M059J (cell line): ENCODE data around the gene SCAF1. TPM values are rescaled to one million over a fixed set of nuclear protein-coding genes. Genes with fewer than 3 reads are reported as not detected.

Experiments used
- DNase-seq: peaks from one replicate; pipeline ENCODE4 v3.0.0-alpha.2; 2012; ENCODE audit warnings: low read depth
- total RNA-seq: library from RNA; depleted of rRNA; stranded (reverse); fragments of >200 nt; shearing (Covaris generic); gene quantifications from 2 replicates; pipeline ENCODE4 v1.2.3, GENCODE V29; 2014; rRNA removed

The SCAF1 gene
- 9.9 and 26.5 TPM in 2 replicates for total RNA-seq

- DNase-seq, result peak; percentile 99
These were observed at the start of gene SCAF1 for GRCh38 chr19:49641688-49642491. Gene SCAF1 (plus strand): TSS chr19:49642209. CDS start chr19:49645027, 2,818 bp downstream.

GRCh38 chr19:49592486-49593232, 49.4 kb upstream of the SCAF1 start:
- DNase-seq, result no peak

- DNase-seq, result no peak
These were observed 48.5 kb upstream of the SCAF1 start for GRCh38 chr19:49593233-49594113.

- DNase-seq, result no peak
These were observed 47.6 kb upstream of the SCAF1 start for GRCh38 chr19:49594157-49594992.

GRCh38 chr19:49594993-49595818, 46.8 kb upstream of the SCAF1 start:
- no peak for DNase-seq

- DNase-seq, result no peak
These were observed 46.1 kb upstream of the SCAF1 start for GRCh38 chr19:49595819-49596404.

- no peak for DNase-seq
These were observed 45.6 kb upstream of the SCAF1 start for GRCh38 chr19:49596407-49596806.

- no peak for DNase-seq
These were observed 44.9 kb upstream of the SCAF1 start for GRCh38 chr19:49596954-49597702.

DNA sequence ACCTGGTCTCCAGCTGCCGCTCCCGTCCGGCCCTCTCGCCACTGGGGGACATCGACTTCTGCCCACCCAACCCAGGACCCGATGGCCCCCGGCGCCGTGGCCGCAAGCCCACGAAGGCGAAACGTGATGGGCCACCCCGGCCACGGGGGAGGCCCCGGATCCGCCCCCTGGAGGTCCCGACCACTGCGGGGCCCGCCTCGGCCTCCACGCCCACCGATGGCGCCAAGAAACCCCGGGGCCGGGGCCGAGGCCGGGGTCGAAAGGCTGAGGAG, 44.4 kb upstream of the SCAF1 start:
- DNase-seq, result no peak

DNA sequence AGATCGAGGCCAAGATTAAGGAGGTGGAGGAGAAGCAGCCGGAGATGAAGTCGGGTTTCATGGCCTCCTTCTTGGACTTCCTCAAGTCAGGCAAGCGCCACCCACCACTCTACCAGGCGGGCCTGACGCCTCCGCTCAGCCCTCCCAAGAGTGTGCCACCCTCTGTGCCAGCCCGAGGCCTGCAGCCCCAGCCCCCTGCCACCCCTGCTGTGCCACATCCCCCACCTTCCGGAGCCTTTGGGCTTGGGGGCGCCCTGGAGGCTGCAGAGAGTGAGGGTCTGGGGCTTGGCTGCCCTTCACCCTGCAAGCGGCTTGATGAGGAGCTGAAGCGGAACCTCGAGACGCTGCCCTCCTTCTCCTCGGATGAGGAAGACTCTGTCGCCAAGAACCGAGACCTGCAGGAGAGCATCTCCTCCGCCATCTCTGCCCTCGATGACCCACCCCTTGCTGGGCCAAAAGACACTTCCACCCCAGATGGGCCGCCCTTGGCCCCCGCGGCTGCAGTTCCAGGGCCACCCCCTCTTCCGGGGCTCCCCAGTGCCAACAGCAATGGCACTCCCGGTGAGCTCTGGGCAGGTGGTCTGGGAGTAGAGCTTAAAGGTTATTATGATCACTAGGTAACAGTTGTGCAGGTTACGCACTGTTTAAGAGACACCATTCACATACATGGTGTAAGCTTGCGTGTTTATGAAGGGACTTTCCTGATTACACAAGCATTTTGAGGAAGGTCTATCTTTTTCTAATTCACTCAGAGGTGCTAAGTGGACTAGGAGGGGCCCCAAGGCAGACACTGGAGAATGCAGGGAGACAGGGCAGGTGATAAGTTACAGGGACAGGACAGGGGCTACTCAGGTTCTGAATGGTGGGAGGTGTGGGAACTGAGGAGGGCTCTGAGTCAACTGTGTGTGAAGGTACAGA, 42.4 kb upstream of the SCAF1 start:
- no peak for DNase-seq

DNA sequence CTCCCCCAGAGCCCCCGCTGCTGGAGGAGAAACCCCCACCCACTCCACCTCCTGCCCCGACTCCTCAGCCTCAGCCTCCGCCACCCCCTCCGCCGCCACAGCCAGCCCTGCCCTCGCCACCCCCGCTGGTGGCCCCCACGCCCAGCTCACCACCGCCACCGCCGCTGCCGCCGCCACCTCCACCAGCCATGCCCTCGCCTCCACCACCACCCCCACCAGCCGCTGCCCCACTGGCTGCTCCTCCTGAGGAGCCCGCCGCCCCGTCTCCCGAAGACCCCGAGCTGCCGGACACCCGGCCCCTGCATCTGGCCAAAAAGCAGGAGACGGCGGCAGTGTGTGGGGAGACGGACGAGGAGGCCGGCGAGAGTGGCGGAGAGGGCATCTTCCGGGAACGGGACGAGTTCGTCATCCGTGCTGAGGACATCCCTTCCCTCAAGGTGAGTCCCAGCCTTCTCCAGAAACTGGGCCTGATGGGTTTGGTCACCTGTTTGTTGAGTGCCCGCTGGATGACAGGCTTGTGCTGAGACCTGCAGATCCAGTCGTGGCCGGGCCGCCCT, 40.4 kb upstream of the SCAF1 start:
- no peak for DNase-seq

DNA sequence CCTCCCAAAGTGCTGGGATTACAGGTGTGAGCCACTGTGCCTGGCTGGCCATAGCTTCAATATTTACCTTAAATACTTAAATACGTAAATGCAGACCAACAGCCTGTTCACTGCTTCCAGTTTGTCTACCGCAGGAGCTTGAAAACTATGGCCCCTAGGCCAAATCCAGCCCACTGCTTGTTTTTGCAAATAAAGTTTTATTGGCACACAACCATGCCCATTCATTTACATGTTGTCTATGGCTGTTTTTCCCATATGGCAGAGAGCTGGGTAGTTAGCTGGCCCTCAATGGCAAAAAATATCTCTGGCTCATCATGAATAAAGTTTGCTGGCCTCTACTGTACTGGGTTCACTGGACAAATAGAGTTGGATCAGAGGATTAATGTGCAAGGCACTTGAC, 39.2 kb upstream of the SCAF1 start:
- no peak for DNase-seq

GRCh38 chr19:49605605-49606004, 36.4 kb upstream of the SCAF1 start:
- no peak for DNase-seq

DNA sequence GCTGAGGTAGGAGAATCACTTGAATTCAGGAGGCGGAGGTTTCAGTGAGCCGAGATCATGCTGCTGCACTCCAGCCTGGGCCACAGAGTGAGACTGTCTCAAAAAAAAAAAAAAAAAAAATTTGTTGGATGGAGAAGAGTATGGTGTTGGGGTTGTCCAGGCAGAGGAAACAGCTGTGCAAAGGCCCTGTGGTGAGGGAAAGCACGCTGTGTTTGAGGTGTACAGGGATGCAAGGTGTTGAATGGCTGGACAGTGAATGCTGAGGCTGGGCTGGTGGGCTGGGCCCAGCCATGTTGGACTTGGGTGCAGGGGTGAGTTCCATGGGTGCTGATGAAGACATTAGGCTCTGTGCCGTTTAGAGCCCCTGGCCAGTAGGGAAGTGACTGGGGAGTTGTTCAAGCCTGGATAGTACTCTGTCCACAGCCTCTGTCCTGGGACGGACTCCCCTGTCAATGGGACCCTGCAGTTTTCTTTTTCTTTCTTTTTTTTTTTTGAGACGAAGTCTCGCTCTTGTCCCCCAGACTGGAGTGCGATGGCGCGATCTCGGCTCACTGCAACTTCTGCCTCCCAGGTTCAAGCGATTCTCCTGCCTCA, 32.4 kb upstream of the SCAF1 start:
- no peak for DNase-seq

- peak; percentile 73 for DNase-seq
These were observed 28.6 kb upstream of the SCAF1 start for GRCh38 chr19:49613374-49613773.

- peak; percentile 94 for DNase-seq
These were observed 27.7 kb upstream of the SCAF1 start for GRCh38 chr19:49614096-49614833.

DNA sequence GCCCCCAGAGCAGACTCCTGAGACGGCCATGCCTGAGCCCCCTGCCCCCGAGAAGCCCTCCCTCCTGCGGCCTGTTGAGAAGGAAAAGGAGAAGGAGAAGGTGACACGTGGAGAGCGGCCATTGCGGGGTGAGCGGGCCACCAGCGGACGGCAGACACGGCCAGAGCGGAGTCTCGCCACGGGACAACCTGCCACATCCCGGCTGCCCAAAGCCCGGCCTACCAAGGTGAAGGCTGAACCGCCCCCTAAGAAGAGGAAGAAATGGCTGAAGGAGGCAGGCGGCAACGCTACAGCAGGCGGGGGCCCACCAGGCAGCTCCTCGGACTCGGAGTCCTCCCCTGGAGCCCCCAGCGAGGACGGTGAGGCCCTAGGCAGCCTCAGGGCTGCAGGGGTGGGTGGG, 26.1 kb upstream of the SCAF1 start:
- no peak for DNase-seq
